SHP77 (cell line): Measurements from ENCODE around the gene ZNF57.
"Not testable (repeated sequence)": the region's sequence is repeated elsewhere in the genome, so short reads cannot be mapped to it uniquely, and the experiment has no call there.

Experiments
- DNase-seq, 2 experiments: peaks; one replicate each; lab custom pipeline; 2025; lab: John Stamatoyannopoulos, UW

Gene ZNF57

GRCh38 chr19:2900296-2901252 lies at the start of gene ZNF57:
ZNF57 (plus strand) TSS chr19:2900928; CDS start chr19:2901046, 118 bp downstream.
- peak; percentile 99 for DNase-seq

GRCh38 chr19:2852598-2852997 lies 48.1 kb upstream of the ZNF57 start:
- no peak for DNase-seq

GRCh38 chr19:2853015-2853606 lies 47.6 kb upstream of the ZNF57 start:
- no peak for DNase-seq

- no peak for DNase-seq
These were observed 45.9 kb upstream of the ZNF57 start for GRCh38 chr19:2854849-2855248.

GRCh38 chr19:2856457-2857050 lies 44.2 kb upstream of the ZNF57 start:
- DNase-seq, result no peak

- DNase-seq, result no peak
These were observed 41.9 kb upstream of the ZNF57 start for GRCh38 chr19:2858864-2859263.

GRCh38 chr19:2863816-2864215 lies 36.9 kb upstream of the ZNF57 start:
- DNase-seq, result no peak

- no peak for DNase-seq
These were observed 35.2 kb upstream of the ZNF57 start for GRCh38 chr19:2865334-2866100.

GRCh38 chr19:2866495-2867024 lies 34.2 kb upstream of the ZNF57 start:
- DNase-seq, result no peak

- peak; percentile 97 to 98 for DNase-seq
These were observed 33.4 kb upstream of the ZNF57 start, which contains the start of gene ZNF556 for GRCh38 chr19:2867025-2867991. ZNF556 (plus strand) TSS chr19:2867335; CDS start chr19:2867422, 87 bp downstream.

- DNase-seq, result no peak
These were observed 31.1 kb upstream of the ZNF57 start for GRCh38 chr19:2869618-2870017.

GRCh38 chr19:2872175-2872574 lies 28.6 kb upstream of the ZNF57 start:
- not testable (repeated sequence) for DNase-seq

GRCh38 chr19:2877398-2878331 lies 23.1 kb upstream of the ZNF57 start:
- no peak for DNase-seq

- DNase-seq, result no peak
These were observed 16.9 kb upstream of the ZNF57 start for GRCh38 chr19:2883686-2884439.

- no peak for DNase-seq
These were observed 15.0 kb upstream of the ZNF57 start for GRCh38 chr19:2885736-2886135.

GRCh38 chr19:2887391-2887914 lies 13.3 kb upstream of the ZNF57 start:
- peak; percentile 73 to 81 for DNase-seq

GRCh38 chr19:2888731-2889224 lies 11.9 kb upstream of the ZNF57 start:
- DNase-seq, result no peak

GRCh38 chr19:2890531-2890930 lies 10.2 kb upstream of the ZNF57 start:
- DNase-seq, result not testable (repeated sequence)
